Measurements from ENCODE around the gene TBL1XR1.

The TBL1XR1 gene

GRCh38 chr3:177197041-177197726 lies at the start of gene TBL1XR1:
Gene TBL1XR1, minus strand, starts transcription at chr3:177197482. Its CDS starts 132,505 bp downstream, at chr3:177064977.
- ChIA-PET POLR2A (ENCODE audit: low non-redundant PET) (interaction anchor here (1.0 kb wide), 1 partner anchor 149 kb away, joined by 3 read pairs; no protein-coding TSS in a partner anchor), CTCF (interaction anchor here (0.8 kb wide), 1 partner anchor 149 kb away, joined by 3 read pairs; no protein-coding TSS in a partner anchor)
- TF ChIP-seq CTCF (conservative IDR thresholded peaks at IDR 0.05; ENCODE audit: low read depth): no peak
- peak; percentile 90 for DNase-seq (ENCODE audit: low spot score)
- peak within 1 kb of the TSS; percentile 99 for H3K27ac ChIP-seq

GRCh38 chr3:177245250-177245649 lies 48.0 kb upstream of the TBL1XR1 start:
- DNase-seq (ENCODE audit: low spot score): no peak
- no peak for TF ChIP-seq CTCF (conservative IDR thresholded peaks at IDR 0.05; ENCODE audit: low read depth)
- H3K27ac ChIP-seq: no peak overlapping the region
- POLR2A ChIA-PET (ENCODE audit: low non-redundant PET): no interaction called here
- CTCF ChIA-PET: no interaction called here

GRCh38 chr3:177244606-177245005 lies 47.3 kb upstream of the TBL1XR1 start:
- POLR2A ChIA-PET (ENCODE audit: low non-redundant PET): no interaction called here
- no peak for DNase-seq (ENCODE audit: low spot score)
- no peak for TF ChIP-seq CTCF (conservative IDR thresholded peaks at IDR 0.05; ENCODE audit: low read depth)

GRCh38 chr3:177238686-177239216 lies 41.5 kb upstream of the TBL1XR1 start:
- TF ChIP-seq CTCF (conservative IDR thresholded peaks at IDR 0.05; ENCODE audit: low read depth): no peak
- no peak overlapping the region for H3K27ac ChIP-seq
- ChIA-PET CTCF (no interaction called here), POLR2A (ENCODE audit: low non-redundant PET) (no interaction called here)
- no peak for DNase-seq (ENCODE audit: low spot score)

More at GRCh38 chr3:177244606-177245005, 47.3 kb upstream of the TBL1XR1 start:
- no peak overlapping the region for H3K27ac ChIP-seq
- CTCF ChIA-PET: interaction anchor here (0.5 kb wide), 1 partner anchor 26 kb away, joined by 3 read pairs; no protein-coding TSS in a partner anchor

- TF ChIP-seq CTCF (conservative IDR thresholded peaks at IDR 0.05; ENCODE audit: low read depth): no peak
- CTCF ChIA-PET: no interaction called here
- POLR2A ChIA-PET (ENCODE audit: low non-redundant PET): no interaction called here
- no peak overlapping the region for H3K27ac ChIP-seq
- DNase-seq (ENCODE audit: low spot score): no peak
Measured at GRCh38 chr3:177237206-177237605, 39.9 kb upstream of the TBL1XR1 start.

GRCh38 chr3:177236704-177237103 lies 39.4 kb upstream of the TBL1XR1 start:
- ChIA-PET POLR2A (ENCODE audit: low non-redundant PET) (no interaction called here), CTCF (interaction anchor here (0.7 kb wide), 1 partner anchor 19 kb away, joined by 3 read pairs; no protein-coding TSS in a partner anchor)
- no peak overlapping the region for H3K27ac ChIP-seq
- no peak for TF ChIP-seq CTCF (conservative IDR thresholded peaks at IDR 0.05; ENCODE audit: low read depth)
- DNase-seq (ENCODE audit: low spot score): no peak
